OCI-LY3 (cell line): ENCODE measurements around the gene TLL2.

Source experiments
- CTCF ChIP-seq: fragments of 200-600, 300-600 bp; sonication (generic); IDR thresholded peaks from 2 replicates; pipeline ENCODE4 v1.5.1; 2014; ENCODE audit warnings: antibody characterized with exemption, low read length, low read depth
- EZH2phosphoT487 ChIP-seq: fragments of 200-600 bp; shearing (Covaris generic); IDR thresholded peaks from 2 replicates; pipeline ENCODE4 v1.6.1; 2018; ENCODE audit warnings: antibody characterized with exemption, mixed run types, low read depth

- no peak; the same call in 1 of the 2 replicates for TF ChIP-seq CTCF
- no peak for TF ChIP-seq EZH2phosphoT487
Measured at GRCh38 chr10:96322275-96322674, 191.5 kb downstream of the TLL2 start.
